ENCODE measurements around the gene RBPMS2. TPM values are rescaled to one million over a fixed set of nuclear protein-coding genes. Genes with fewer than 3 reads are reported as not detected.

The RBPMS2 gene
- total RNA-seq, 1 donor from 2014 or later = 276 TPM

- no peaks in the 10 kb centered on the region for H3K27me3 ChIP-seq (ENCODE audit: low read depth)
- H3K4me3 ChIP-seq = no peak overlapping the region
- H3K4me1 ChIP-seq = peaks cover 73% of the 10 kb centered on the region
- peak overlapping the region; percentile 62 for H3K27ac ChIP-seq (replicated peaks)
- no peaks in the 10 kb centered on the region for H3K9me3 ChIP-seq (replicated peaks)
- TF ChIP-seq CTCF (IDR thresholded peaks at IDR 0.05; ENCODE audit: borderline replicate concordance) = no peak
- DNase-seq = no peak
- intact Hi-C loops (cut with micrococcal nuclease) = no loop called here
- H3K36me3 ChIP-seq = no peaks in the 10 kb centered on the region
These were observed 14.2 kb downstream of the RBPMS2 start for GRCh38 chr15:64761156-64761555.

GRCh38 chr15:64760056-64760455, 15.3 kb downstream of the RBPMS2 start:
- peaks cover 79% of the 10 kb centered on the region for H3K4me1 ChIP-seq
- intact Hi-C loops (cut with micrococcal nuclease) = no loop called here

GRCh38 chr15:64755427-64755940, 19.9 kb downstream of the RBPMS2 start:
- no peak for DNase-seq
- no peak for TF ChIP-seq CTCF (IDR thresholded peaks at IDR 0.05; ENCODE audit: borderline replicate concordance)
- no peaks in the 10 kb centered on the region for H3K27me3 ChIP-seq (ENCODE audit: low read depth)
- no peaks in the 10 kb centered on the region for H3K9me3 ChIP-seq (replicated peaks)
- H3K27ac ChIP-seq (replicated peaks) = peak overlapping the region; percentile 54
- H3K36me3 ChIP-seq = no peaks in the 10 kb centered on the region
- H3K4me1 ChIP-seq = peaks cover 68% of the 10 kb centered on the region
- H3K4me3 ChIP-seq = no peak overlapping the region
- intact Hi-C loops (cut with micrococcal nuclease) = no loop called here

More at GRCh38 chr15:64760056-64760455, 15.3 kb downstream of the RBPMS2 start:
- H3K4me3 ChIP-seq = peak overlapping the region; percentile 23
- no peaks in the 10 kb centered on the region for H3K9me3 ChIP-seq (replicated peaks)
- DNase-seq = no peak
- peak overlapping the region; percentile 62 for H3K27ac ChIP-seq (replicated peaks)
- H3K27me3 ChIP-seq (ENCODE audit: low read depth) = no peaks in the 10 kb centered on the region
- no peak for TF ChIP-seq CTCF (IDR thresholded peaks at IDR 0.05; ENCODE audit: borderline replicate concordance)
- no peaks in the 10 kb centered on the region for H3K36me3 ChIP-seq

GRCh38 chr15:64754663-64755426, 20.5 kb downstream of the RBPMS2 start:
- Histone ChIP-seq H3K27me3 (ENCODE audit: low read depth) (no peaks in the 10 kb centered on the region), H3K9me3 (replicated peaks) (no peaks in the 10 kb centered on the region), H3K36me3 (no peaks in the 10 kb centered on the region), H3K27ac (replicated peaks) (peak overlapping the region; percentile 54), H3K4me1 (peaks cover 68% of the 10 kb centered on the region), H3K4me3 (no peak overlapping the region)
- intact Hi-C loops (cut with micrococcal nuclease) = no loop called here
- DNase-seq = no peak
- no peak for TF ChIP-seq CTCF (IDR thresholded peaks at IDR 0.05; ENCODE audit: borderline replicate concordance)

- H3K4me1 ChIP-seq = peaks cover 68% of the 10 kb centered on the region
- H3K4me3 ChIP-seq = no peak overlapping the region
- peak overlapping the region; percentile 54 for H3K27ac ChIP-seq (replicated peaks)
- H3K9me3 ChIP-seq (replicated peaks) = no peaks in the 10 kb centered on the region
- intact Hi-C loops (cut with micrococcal nuclease) = no loop called here
- TF ChIP-seq CTCF (IDR thresholded peaks at IDR 0.05; ENCODE audit: borderline replicate concordance) = no peak
- no peaks in the 10 kb centered on the region for H3K27me3 ChIP-seq (ENCODE audit: low read depth)
- no peak for DNase-seq
- no peaks in the 10 kb centered on the region for H3K36me3 ChIP-seq
These were observed 21.8 kb downstream of the RBPMS2 start for GRCh38 chr15:64753480-64754185.
